22Rv1 (cell line): ENCODE data around the gene ARPP19.

Experiments used
- ZFX ChIP-seq: fragments of 450-650 bp; IDR thresholded peaks from 2 replicates; pipeline ENCODE4 v1.6.1; 2017; ENCODE audit warnings: antibody characterized with exemption, borderline replicate concordance
- TF ChIP-seq, protein P1 (sequence below): fragments of 450-650 bp; IDR thresholded peaks from 2 replicates; pipeline ENCODE4 v1.5.1; 2017; ENCODE audit warnings: mild to moderate bottlenecking

DNA sequence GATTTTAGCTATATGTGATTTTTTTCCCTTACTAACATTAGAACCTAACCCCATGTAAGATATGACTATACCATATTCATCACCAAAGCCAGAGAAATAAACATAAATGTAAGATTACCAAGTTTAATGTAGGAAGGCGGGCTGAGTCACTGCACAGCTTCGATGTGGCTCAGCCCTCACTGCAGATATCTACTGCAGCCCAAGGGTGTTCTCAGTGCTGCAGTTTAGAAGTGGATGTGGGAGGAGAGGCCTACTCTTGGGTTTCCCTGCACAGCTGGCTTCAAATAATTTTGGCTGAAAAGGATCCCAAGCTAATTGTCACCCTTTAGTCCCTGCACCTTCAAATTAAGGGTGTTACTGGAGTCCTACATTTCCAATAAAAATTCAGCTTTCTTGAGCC lies 9.3 kb downstream of the ARPP19 start:
- TF ChIP-seq, protein P1, sequence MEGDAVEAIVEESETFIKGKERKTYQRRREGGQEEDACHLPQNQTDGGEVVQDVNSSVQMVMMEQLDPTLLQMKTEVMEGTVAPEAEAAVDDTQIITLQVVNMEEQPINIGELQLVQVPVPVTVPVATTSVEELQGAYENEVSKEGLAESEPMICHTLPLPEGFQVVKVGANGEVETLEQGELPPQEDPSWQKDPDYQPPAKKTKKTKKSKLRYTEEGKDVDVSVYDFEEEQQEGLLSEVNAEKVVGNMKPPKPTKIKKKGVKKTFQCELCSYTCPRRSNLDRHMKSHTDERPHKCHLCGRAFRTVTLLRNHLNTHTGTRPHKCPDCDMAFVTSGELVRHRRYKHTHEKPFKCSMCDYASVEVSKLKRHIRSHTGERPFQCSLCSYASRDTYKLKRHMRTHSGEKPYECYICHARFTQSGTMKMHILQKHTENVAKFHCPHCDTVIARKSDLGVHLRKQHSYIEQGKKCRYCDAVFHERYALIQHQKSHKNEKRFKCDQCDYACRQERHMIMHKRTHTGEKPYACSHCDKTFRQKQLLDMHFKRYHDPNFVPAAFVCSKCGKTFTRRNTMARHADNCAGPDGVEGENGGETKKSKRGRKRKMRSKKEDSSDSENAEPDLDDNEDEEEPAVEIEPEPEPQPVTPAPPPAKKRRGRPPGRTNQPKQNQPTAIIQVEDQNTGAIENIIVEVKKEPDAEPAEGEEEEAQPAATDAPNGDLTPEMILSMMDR = no peak
- TF ChIP-seq ZFX = no peak
